ENCODE results near the gene ITPKA. TPM values are rescaled to one million over a fixed set of nuclear protein-coding genes. Genes with fewer than 3 reads are reported as not detected.
A peak's percentile ranks its signal among the peaks of the same experiment; 100 is the strongest.

The ITPKA gene
- total RNA-seq, 4 donors from 2014 or later = 1.2 to 2.0 TPM; not detected in 2

DNA sequence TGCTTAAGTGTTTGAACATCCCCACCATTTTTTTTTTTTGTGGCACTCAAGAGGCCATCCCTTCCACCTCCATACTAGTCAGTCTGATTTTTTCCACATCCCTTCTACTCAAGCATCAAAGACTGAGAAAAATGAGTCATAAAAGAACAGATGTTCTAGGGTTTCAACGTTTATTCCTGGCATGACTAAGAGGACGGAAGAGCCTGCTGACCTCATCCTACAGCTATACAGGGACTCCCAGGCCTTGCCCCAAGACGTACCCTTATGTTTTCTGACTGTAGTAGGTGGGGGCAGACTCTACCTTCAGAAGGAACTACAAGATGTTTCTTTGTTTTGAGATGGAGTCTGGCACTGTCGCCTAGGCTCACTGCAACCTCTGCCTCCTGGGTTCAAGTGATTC lies 3.3 kb upstream of the ITPKA start:
- TF ChIP-seq, protein P1, sequence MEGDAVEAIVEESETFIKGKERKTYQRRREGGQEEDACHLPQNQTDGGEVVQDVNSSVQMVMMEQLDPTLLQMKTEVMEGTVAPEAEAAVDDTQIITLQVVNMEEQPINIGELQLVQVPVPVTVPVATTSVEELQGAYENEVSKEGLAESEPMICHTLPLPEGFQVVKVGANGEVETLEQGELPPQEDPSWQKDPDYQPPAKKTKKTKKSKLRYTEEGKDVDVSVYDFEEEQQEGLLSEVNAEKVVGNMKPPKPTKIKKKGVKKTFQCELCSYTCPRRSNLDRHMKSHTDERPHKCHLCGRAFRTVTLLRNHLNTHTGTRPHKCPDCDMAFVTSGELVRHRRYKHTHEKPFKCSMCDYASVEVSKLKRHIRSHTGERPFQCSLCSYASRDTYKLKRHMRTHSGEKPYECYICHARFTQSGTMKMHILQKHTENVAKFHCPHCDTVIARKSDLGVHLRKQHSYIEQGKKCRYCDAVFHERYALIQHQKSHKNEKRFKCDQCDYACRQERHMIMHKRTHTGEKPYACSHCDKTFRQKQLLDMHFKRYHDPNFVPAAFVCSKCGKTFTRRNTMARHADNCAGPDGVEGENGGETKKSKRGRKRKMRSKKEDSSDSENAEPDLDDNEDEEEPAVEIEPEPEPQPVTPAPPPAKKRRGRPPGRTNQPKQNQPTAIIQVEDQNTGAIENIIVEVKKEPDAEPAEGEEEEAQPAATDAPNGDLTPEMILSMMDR (IDR thresholded peaks at IDR 0.05) = no peak
- DNase-seq (ENCODE audit: low spot score) (no peak), ATAC-seq (ENCODE audit: low FRiP score) (no peak)

DNA sequence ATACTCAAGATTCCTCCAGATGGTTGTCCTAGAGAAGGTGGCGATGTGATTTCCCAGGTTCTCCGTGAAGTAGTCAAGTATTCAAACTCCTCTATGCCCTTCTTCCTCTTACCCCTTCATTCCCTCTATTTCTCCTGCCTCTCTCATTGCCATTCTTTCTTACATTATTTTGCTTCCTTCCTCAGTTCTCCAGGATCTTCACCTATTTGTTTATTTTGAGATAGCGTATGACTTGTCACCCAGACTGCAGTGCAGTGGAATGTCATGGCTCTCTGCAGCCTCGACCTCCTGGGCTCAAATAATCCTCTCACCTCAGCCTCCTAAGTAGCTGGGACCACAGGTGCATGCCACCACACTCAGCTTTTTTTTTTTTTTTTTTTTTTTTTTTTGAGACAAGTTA lies 1.8 kb upstream of the ITPKA start:
- DNase-seq (ENCODE audit: low spot score) (no peak), ATAC-seq (ENCODE audit: low FRiP score) (no peak)
- TF ChIP-seq, protein P1 (IDR thresholded peaks at IDR 0.05) = no peak

DNA sequence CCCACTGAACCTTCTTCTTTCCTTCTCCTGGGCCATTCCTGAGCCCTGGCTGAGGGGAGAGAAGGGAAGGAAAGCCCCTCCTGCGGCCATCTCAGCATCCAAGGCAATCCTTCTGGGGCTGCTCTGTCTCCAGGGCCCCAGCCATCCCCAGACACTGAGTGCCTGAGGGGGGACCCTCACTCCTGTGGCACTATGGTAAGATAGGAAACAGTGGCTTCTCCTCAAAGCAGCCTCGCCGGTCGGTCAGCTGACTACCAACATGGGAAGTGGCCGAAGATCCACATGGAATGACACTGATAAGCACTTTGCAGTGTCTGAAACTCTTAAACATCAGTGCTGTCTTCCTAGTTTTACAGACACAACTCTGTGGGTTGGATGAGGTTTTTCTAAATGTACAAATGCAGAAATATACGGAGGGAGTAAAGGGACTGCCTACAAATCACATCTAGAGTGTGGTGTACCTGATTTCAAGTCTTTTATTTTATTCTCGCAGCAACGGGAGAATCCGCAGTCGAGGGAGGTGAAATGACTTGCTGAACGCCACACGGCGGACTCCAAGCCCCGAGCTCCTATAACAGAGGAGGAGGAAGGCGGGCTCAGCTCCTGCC lies 973 bp upstream of the ITPKA start:
- ATAC-seq (ENCODE audit: low FRiP score) (no peak), DNase-seq (ENCODE audit: low spot score) (no peak)
- TF ChIP-seq, protein P1 (IDR thresholded peaks at IDR 0.05) = no peak

DNA sequence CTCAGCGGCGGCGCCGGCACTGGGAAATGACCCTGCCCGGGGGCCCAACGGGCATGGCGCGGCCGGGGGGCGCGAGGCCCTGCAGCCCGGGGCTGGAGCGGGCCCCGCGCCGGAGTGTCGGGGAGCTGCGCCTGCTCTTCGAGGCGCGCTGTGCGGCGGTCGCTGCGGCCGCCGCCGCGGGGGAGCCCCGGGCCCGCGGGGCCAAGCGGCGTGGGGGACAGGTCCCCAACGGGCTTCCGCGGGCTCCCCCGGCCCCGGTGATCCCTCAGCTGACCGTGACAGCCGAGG lies 172 bp downstream of the ITPKA start:
- TF ChIP-seq, protein P1 (IDR thresholded peaks at IDR 0.05) = no peak
- ATAC-seq (ENCODE audit: low FRiP score) (peak; percentile 4), DNase-seq (ENCODE audit: low spot score) (no peak)

DNA sequence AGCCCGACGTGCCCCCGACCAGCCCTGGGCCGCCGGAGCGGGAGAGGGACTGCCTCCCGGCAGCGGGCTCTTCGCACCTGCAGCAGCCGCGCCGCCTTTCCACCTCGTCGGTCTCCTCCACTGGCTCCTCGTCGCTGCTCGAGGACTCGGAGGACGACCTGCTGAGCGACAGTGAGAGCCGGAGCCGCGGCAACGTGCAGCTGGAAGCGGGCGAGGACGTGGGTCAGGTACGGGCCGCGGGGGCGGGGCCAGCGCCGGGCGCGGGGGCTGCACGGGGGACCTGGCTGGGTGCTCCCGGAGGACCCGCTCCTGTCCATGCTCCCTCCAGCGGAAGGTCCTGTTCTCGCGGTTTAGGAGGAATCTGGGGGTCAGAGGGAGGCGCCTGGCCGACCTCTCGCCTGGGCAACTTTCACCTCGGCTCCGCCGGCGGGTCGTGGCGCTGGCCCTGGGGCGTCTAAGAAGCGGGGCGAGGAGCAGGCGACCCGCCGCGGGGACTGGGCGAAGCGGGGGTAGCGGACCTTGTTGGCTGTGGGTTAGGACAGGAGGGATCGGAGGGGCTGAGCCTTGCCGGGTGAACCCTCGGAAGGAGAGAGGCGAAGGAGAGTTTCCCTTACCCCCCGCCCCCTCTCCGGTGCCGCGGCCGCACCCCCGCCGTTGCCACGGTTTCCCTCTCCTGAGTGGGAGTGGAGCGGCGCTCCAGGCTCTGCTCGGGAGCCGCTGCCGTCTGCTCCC lies 682 bp downstream of the ITPKA start:
- TF ChIP-seq, protein P1 (IDR thresholded peaks at IDR 0.05) = no peak
- no peak for DNase-seq (ENCODE audit: low spot score)
- peak; percentile 16 for ATAC-seq (ENCODE audit: low FRiP score)

DNA sequence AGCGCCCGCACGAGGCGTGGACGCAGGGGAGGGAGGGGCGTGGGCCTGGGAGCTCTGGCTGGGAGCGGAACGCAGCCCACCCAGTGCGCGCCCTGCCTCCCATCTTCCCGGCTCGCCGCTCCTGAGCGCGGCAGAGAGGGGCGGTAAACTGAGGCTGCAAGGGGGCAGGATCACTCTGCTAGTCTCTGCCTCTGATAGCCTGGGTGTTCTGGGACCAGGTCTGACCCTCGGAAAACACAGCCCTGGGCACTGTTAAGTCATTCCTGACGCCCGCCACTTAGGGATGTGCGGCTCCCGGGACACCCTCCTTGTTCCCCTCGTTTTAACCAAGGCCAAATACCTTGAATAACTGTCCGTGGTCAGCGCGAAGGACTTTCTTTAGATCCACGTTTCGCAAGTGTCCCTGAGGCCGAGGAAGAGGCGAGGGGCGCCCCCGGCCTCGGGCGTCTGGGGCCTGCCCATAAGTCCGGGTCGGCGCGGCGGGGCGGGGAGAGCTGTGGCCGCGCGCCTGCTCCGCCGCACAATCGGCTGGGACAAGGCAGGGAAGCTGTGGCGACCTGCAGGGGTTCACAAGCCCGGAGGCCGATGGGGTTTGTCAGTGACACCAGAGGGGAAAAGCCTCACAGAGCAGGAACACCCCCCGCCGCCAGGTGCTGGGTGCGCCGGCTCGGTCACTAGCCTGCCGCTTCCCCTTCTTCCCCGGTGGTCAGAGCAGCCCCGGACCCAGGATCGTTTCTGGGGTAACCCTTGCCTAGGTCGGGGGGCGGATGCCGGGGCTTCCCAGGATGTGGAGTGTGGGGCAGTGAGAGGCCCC lies 1.5 kb downstream of the ITPKA start:
- TF ChIP-seq, protein P1 (IDR thresholded peaks at IDR 0.05) = no peak
- no peak for ATAC-seq (ENCODE audit: low FRiP score)
- DNase-seq (ENCODE audit: low spot score) = no peak

All from omental fat pad (tissue), 4 donors.